Measurements from ENCODE around the gene METTL25.
A peak's percentile ranks its signal among the peaks of the same experiment; 100 is the strongest.

METTL25 gene

GRCh38 chr12:82407481-82407880 lies 49.2 kb downstream of the METTL25 start:
- peak; percentile 26 for DNase-seq (ENCODE audit: low read depth)

DNA sequence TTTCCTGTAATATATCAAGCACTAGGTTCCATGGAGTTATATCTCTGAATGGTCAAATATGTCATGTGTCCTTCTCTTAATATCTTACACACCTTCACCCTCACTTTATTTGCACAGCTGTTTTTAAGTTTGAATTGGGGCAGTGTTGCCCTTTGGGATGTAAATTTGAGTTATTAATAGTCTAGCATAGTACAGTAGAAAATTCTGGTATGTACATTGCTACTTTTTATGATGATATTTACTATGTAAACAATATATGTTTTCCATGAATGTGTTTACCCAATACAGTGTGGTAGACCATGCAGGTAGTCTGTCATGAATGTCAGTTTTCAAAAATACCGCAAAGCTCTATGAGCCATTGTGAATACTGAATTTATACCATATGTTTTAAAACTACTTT lies 50.5 kb downstream of the METTL25 start:
- no peak for DNase-seq (ENCODE audit: low read depth)

DNA sequence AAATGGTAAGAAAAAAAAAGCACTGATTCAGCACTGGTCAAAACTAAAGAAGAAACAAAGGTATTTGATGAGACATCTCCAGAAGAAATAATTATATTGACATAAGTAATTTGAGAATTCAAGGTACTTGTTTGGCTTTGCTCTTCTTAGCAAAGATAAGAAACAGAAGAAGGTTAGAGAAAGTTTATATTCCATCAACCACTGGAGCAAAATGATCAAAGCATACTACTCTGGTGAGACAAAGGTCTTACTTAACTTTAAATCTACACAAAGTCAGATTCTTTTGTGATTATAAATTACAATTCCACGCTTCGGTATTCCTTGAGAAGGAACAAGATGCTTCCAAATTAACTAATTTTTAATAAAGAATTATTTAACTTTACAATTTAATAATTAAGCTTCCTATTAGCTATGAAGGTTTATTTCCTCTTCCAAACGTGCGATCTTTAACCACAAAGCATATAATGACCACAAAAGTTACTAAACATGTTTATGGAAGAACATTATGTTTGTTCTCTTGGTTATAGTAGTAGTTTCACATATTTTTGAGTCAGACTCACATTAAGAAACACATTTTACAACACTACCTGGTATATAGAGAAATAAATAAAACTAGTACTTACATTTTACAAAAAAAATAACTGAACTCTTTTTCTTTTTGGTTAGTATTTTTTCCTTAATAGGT lies 53.4 kb downstream of the METTL25 start:
- DNase-seq (ENCODE audit: low read depth): peak; percentile 35

- DNase-seq (ENCODE audit: low read depth): peak; percentile 13
Observed at GRCh38 chr12:82412246-82412645, 53.9 kb downstream of the METTL25 start.

DNA sequence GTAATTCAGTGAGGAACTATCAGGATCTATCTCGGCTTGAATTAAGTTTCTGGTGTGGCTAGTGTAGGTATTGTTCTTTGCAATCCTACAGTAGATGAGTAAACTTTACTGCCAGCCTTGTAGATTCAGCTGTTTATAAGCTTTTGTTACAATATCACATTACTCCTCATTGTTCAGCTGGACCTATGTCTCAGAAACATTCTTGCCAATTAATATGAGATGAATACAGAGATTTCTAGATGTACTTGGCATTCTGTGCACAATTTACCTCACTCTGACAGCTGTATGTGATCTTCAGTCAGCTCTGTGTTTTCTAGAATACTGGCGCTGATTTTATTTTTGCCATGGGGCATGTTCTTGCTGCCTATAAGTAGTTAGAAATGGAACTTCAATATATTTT lies 55.7 kb downstream of the METTL25 start:
- DNase-seq (ENCODE audit: low read depth): no peak

- no peak for DNase-seq (ENCODE audit: low read depth)
Observed at GRCh38 chr12:82414926-82415325, 56.6 kb downstream of the METTL25 start.

GRCh38 chr12:82415402-82415801 lies 57.1 kb downstream of the METTL25 start:
- DNase-seq (ENCODE audit: low read depth): peak; percentile 55

DNA sequence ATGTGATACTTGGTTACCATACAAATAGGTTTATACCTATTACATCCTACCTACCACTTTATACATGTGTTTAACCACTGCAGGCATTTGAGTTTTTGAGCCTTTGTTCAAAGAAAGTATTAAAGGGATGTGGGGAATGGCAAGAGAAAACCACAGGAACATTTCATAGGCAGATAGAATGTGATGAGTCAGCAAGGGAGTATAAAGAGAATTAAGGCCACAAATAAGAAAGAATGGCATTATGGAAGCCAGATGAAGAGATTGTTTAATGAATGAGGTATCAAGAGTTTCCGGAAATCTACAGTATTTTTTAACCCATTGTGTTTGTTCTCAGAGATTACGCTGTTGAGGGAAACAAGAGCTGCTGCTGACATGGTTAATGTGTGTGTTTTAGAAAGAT lies 66.9 kb downstream of the METTL25 start:
- DNase-seq (ENCODE audit: low read depth): peak; percentile 80

DNA sequence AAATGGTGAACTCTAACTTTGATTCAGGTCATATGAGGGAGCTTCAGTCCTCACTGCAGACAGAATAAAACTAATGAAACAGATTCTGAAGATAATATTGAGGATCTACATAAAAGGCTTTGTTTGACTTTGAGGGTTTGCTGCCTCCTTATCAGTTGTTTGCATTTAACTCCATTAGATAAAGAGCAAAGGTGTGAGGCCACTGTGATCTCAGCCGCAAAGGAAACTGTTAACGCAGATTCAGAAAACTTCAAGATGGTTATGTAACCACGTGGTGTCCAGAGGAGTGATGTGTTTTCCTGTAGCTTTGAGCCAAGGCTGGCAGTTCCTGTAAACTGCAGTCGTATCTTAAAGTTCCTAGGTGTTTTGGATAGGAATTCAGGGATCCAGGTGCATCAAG lies 67.8 kb downstream of the METTL25 start:
- DNase-seq (ENCODE audit: low read depth): peak; percentile 20

DNA sequence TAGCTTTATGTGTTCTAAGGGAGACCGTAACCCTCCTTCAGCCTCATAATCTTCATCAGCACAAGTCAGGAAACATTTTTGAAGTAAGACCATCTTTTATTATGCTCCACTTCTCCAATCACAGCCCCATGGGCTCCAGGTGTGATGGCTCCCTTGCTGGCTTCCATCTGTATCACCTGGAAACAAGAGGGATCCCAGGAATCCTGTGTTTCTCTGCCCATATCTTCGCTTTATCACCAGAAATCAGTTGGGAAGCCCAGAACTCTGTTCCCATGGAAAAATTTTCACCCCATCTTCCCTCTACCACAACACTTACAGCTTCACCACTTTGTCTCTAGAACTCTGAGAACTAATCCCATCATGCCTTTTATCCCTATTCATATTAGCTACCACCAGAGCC lies 68.3 kb downstream of the METTL25 start:
- DNase-seq (ENCODE audit: low read depth): no peak

DNA sequence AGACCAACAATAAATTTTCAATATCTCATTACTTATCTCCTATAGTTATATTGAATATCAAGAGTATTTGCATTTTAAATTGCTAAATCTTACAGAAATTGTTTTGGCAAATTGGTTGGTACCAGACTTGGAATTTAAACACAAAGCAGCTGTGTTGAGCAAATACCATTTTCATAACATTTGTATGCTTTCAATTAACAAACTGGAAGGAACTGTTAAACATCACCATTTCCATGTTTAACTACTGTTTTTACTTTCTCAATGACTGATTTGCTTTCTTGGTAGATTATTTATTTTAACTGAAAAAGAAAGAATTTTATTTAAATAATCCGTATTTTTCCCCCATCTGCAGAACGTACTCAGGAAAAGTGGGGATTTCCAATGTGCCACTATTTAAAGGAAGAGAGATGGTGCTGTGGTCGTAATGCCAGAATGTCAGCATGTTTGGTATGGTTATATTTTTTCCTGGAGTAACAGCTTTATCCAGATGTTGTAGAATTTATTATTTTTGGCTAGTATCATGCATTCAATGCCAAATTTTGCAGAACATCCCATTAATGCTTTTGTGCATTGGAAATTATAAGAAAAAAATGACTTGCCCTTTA lies 72.3 kb downstream of the METTL25 start:
- no peak for DNase-seq (ENCODE audit: low read depth)

DNA sequence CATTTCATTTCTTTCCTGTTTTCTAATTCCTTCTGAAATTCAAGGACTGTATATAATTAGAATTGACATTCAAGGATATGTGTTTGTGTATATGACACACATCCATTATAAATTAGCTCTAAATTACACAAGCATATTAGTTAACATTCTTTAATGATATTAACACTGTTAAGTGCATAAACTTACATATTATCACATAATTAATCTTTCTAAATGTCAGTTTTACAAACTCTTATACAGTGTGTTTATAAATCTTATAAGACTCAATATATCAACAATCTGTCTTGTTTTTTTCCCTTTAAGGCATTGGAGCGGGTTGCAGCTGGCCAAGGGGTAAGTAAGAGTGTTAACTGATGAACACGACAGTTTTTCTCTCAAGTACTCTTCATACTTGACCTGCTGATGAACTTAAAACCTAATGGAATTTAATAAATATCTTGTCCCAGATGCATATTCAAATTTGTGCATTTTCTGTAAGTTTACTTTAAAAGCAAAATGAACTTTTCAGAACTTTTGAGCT lies 76.1 kb downstream of the METTL25 start:
- DNase-seq (ENCODE audit: low read depth): no peak

- DNase-seq (ENCODE audit: low read depth): no peak
Observed at GRCh38 chr12:82436354-82436753, 78.0 kb downstream of the METTL25 start.

DNA sequence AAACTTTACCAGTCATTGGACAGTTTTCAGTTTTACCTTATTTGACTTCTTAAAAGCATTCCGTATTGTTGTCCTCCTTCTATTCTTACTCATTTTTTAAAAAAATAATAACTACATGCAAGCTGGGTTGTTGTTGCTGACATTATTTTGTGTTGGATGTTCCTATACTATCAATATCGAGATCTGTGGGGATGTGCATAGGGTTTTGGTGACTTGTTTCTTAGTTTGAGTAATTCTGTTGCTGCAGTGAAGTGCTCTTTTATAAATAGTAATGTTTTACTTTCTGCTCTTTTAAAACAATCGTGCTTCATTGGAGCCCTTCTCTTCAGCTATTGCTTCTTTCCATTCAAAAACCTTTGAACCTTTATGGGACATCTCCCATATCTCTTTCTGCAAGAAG lies 79.4 kb downstream of the METTL25 start:
- no peak for DNase-seq (ENCODE audit: low read depth)

GRCh38 chr12:82438356-82438755 lies 80.0 kb downstream of the METTL25 start:
- DNase-seq (ENCODE audit: low read depth): no peak

- no peak for DNase-seq (ENCODE audit: low read depth)
Observed at GRCh38 chr12:82440885-82441284, 82.6 kb downstream of the METTL25 start.

- no peak for DNase-seq (ENCODE audit: low read depth)
Observed at GRCh38 chr12:82448911-82449578, 90.7 kb downstream of the METTL25 start.

GRCh38 chr12:82456633-82457032 lies 98.3 kb downstream of the METTL25 start:
- DNase-seq (ENCODE audit: low read depth): peak; percentile 7

DNA sequence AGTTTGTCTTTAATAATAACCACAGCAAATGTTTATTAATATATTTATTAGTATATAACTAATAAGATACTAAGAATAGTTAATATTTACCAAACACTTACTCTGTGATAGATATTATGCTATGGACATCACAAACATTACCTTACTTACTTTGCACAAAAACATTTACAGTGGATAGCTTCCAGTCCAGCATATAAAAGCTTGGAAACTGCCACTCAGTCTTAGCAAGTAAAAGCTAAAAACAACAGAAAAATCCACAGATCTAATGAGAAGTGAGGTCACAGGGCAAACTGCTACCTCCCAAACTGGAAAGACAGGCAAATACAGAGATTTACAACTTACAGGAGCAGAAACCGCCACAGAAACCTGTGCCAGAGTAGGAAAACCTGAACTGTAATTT lies 99.8 kb downstream of the METTL25 start:
- DNase-seq (ENCODE audit: low read depth): no peak

- DNase-seq (ENCODE audit: low read depth): peak; percentile 15
Observed at GRCh38 chr12:82461393-82461792, 103.1 kb downstream of the METTL25 start.

DNA sequence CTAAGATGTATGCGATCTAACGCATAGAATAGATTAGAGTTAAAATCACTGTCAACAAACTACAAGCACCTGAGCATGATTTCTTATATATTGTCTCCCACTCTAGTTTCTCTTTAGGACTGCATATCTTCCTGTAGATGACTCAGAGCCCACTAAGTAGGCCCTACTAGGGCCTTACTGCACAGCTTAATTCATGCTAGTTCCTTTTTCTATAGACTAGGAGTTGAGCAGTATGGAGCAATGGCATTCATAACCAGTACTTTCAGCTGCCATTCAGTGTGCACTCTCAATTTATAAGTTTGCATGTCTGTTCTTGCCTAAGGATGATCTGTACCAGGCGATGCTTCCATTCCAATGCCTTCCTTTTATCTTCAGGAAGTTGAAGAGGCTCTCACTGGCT lies 103.5 kb downstream of the METTL25 start:
- peak; percentile 4 for DNase-seq (ENCODE audit: low read depth)

- no peak for DNase-seq (ENCODE audit: low read depth)
Observed at GRCh38 chr12:82468563-82468962, 110.2 kb downstream of the METTL25 start.

GRCh38 chr12:82470906-82471512 lies 112.7 kb downstream of the METTL25 start:
- DNase-seq (ENCODE audit: low read depth): no peak

Measured in amniotic epithelial cell (primary cell).